Stimulated activated naive CD8-positive, alpha-beta T cell treated with anti-CD3 and anti-CD28 coated beads, Interleukin-15, Interleukin-2, amounts not matched to agents 100 ng/mL and 50 ng/mL, for 24 hours (primary cell): ENCODE results near the gene GPR68.

Source experiments
- H3K27ac Mint-ChIP-seq: one replicate; pipeline ENCODE4 v1.8.0; 2021; ENCODE audit warnings: mild to moderate bottlenecking, mixed read lengths
- H3K27me3 Mint-ChIP-seq: one replicate; pipeline ENCODE4 v1.8.0; 2021; ENCODE audit warnings: mixed read lengths
- H3K36me3 Mint-ChIP-seq: one replicate; pipeline ENCODE4 v1.8.0; 2021; ENCODE audit warnings: low read depth, mixed read lengths
- H3K4me1 Mint-ChIP-seq: one replicate; pipeline ENCODE4 v1.8.0; 2021; ENCODE audit warnings: low read depth, mixed read lengths
- H3K4me3 Mint-ChIP-seq: one replicate; pipeline ENCODE4 v1.8.0; 2021; ENCODE audit warnings: mild to moderate bottlenecking, mixed read lengths
- H3K9me3 Mint-ChIP-seq: one replicate; pipeline ENCODE4 v1.8.0; 2021; ENCODE audit warnings: mixed read lengths

The GPR68 gene

DNA sequence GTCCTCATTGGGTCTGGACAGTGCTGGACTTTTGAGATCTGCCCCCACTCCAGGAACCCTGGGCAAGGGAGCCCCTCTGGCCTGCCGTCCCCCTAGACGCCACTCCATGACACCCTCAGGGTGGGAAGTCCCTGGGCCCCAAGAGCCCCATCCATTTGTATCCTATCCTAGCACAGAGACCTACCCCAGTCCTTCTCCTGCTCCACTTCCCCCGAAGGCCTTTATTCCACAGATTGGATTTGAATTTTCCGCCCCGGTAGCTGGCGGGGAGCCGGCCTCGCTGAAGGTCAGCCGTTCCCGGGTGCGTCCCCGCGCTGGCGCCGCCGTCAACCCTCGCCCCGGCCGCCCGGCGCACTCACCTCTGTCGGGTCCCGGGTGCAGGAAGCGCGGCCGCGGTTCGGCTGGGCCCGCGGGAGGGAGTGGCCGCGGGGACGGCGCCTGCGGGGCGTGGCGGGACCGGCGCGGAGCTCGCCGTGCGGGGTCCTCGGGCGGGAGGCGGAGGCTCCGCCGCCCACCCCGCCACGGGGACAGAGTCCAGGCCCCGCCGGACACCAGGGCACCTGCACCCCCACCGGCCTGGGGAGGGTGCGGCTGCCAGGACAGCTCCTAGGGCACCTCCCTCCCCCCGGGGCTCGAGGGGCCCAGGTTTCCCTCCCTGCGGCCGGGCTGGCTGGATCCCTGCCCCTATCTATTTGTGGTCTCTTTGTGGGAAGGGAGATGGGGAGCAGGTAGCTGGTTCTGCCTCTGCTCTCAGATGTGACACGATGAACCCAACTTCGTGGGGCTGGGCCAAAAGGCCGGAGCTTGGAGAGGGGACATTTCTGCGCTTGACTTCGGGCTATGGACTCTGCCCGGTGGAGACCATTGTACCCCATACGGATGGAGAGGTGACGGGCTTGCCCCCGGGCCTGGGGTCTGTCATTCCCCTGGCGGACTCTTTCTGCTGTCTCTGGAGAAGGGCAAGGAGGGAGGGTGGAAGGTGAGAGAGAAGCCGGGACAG lies 19.9 kb upstream of the GPR68 start:
- H3K4me3 Mint-ChIP-seq: peak overlapping the region; percentile 77
- peaks cover 8% of the 10 kb centered on the region for H3K27me3 Mint-ChIP-seq
- peaks cover 68% of the 10 kb centered on the region for H3K4me1 Mint-ChIP-seq
- no peaks in the 10 kb centered on the region for H3K9me3 Mint-ChIP-seq
- peaks cover 7% of the 10 kb centered on the region for H3K36me3 Mint-ChIP-seq
- peak overlapping the region; percentile 65 for H3K27ac Mint-ChIP-seq

DNA sequence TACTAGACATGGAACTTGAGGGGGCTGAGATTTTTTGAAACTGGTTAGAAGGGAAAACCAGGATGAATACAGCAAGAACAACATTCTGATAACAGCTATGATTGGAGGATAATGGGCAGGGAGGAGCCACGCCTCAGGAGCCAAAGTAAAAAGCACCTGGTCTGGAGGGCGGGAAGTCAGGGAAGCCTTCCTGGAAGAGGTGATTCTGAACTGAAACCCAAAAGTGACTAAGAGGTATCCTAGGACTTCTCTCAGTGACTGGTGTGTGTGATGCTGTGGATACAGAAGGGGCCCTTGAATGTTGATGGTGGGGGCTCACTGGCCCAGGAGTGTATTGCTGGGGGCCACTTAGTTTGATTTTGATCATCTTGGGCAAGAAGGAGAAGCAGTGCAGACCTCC lies 18.8 kb upstream of the GPR68 start:
- H3K4me3 Mint-ChIP-seq: peak overlapping the region; percentile 77
- peaks cover 73% of the 10 kb centered on the region for H3K4me1 Mint-ChIP-seq
- H3K27ac Mint-ChIP-seq: peak overlapping the region; percentile 64
- peaks cover 8% of the 10 kb centered on the region for H3K27me3 Mint-ChIP-seq
- no peaks in the 10 kb centered on the region for H3K9me3 Mint-ChIP-seq
- H3K36me3 Mint-ChIP-seq: peaks cover 6% of the 10 kb centered on the region

DNA sequence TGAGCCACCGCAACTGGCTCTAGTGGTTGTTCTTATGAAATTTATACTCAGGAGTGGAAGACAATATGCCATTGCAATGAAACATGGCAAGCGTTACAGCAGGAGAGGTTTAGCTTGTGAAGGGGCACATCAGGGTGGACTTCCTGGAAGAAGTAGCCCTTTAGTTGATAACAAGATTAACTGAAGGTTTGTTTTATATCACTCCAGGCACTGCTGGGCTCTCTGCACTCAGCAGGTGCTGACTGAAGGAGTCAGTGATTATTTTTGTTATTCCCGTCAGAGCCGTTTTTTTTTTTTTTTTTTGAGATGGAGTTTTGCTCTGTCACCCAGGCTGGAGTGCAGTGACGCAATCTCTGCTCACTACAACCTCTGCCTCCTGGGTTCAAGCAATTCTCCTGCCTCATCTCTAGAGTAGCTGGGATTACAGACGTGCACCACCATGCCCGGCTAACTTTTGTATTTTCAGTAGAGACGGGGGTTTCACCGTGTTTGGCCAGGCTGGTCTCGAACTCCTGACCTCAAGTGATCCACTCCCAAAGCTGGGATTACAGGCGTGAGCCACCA lies 17.6 kb upstream of the GPR68 start:
- H3K9me3 Mint-ChIP-seq: no peaks in the 10 kb centered on the region
- H3K4me3 Mint-ChIP-seq: no peak overlapping the region
- H3K4me1 Mint-ChIP-seq: peaks cover 81% of the 10 kb centered on the region
- H3K27me3 Mint-ChIP-seq: peaks cover 8% of the 10 kb centered on the region
- no peaks in the 10 kb centered on the region for H3K36me3 Mint-ChIP-seq
- H3K27ac Mint-ChIP-seq: peak overlapping the region; percentile 11

- H3K4me1 Mint-ChIP-seq: peaks cover 80% of the 10 kb centered on the region
These were observed 16.6 kb upstream of the GPR68 start for GRCh38 chr14:91261115-91261514.

DNA sequence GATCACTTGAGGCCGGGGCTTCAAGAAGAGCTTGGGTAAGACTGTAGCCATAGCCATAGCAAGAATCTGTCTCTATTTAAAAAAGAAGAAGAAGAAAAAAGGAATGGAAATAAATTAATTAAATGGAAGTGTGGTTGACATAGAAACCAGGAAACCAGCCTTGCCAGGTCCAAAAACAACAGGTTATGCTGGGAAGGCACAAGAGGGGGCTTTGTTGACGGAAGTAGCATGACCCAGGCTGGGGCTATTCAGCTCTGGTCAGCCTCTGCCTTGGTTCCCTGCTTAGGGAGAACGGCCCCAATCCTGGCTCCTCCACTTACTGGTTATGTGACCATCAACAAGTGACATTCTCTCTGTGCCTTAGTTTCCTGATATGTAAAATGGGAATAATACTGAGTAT lies 14.4 kb upstream of the GPR68 start:
- H3K27me3 Mint-ChIP-seq: peaks cover 5% of the 10 kb centered on the region
- H3K4me3 Mint-ChIP-seq: no peak overlapping the region
- H3K4me1 Mint-ChIP-seq: peaks cover 76% of the 10 kb centered on the region
- H3K9me3 Mint-ChIP-seq: no peaks in the 10 kb centered on the region
- H3K36me3 Mint-ChIP-seq: no peaks in the 10 kb centered on the region
- no peak overlapping the region for H3K27ac Mint-ChIP-seq

More at GRCh38 chr14:91261115-91261514, 16.6 kb upstream of the GPR68 start:
- no peaks in the 10 kb centered on the region for H3K36me3 Mint-ChIP-seq
- H3K27ac Mint-ChIP-seq: peak overlapping the region; percentile 7
- peaks cover 8% of the 10 kb centered on the region for H3K27me3 Mint-ChIP-seq
- peak overlapping the region; percentile 11 for H3K4me3 Mint-ChIP-seq
- H3K9me3 Mint-ChIP-seq: no peaks in the 10 kb centered on the region

DNA sequence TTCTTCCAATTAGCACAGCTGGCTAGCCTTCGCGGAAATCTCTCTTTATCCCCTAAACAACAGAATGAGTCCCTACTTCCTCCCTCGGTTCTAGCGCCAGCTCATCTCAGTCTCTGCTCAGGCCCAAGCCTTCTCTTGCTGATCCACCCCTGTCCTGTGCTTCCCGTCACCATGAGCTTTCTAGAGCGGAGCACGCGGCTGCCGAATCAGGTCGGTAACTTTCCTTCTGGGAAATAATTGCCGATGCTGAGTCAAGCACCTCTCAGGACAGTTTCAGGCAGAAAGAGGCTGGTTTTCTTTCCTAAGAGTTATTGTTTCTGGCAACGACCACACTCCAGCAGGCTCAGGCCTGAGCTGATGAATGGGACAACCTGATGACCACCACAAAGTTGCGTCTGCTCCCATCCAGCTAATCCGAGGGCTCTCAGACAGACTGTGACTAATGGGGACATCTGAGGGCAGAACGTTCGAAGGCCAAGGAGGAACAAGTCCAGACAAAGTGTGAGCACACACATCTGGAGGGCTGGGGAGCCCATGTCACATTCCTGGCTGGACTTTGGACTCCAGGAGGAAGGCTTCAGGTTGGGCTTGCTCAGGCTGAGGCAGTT lies 13.6 kb upstream of the GPR68 start:
- H3K27ac Mint-ChIP-seq: peak overlapping the region; percentile 46
- no peaks in the 10 kb centered on the region for H3K27me3 Mint-ChIP-seq
- peaks cover 71% of the 10 kb centered on the region for H3K4me1 Mint-ChIP-seq
- no peaks in the 10 kb centered on the region for H3K36me3 Mint-ChIP-seq
- H3K9me3 Mint-ChIP-seq: no peaks in the 10 kb centered on the region
- no peak overlapping the region for H3K4me3 Mint-ChIP-seq

GRCh38 chr14:91257328-91258010 lies 13.0 kb upstream of the GPR68 start:
- no peaks in the 10 kb centered on the region for H3K27me3 Mint-ChIP-seq
- H3K27ac Mint-ChIP-seq: peak overlapping the region; percentile 46

GRCh38 chr14:91256661-91257060 lies 12.2 kb upstream of the GPR68 start:
- peaks cover 73% of the 10 kb centered on the region for H3K4me1 Mint-ChIP-seq
- no peaks in the 10 kb centered on the region for H3K9me3 Mint-ChIP-seq
- no peaks in the 10 kb centered on the region for H3K27me3 Mint-ChIP-seq
- H3K4me3 Mint-ChIP-seq: no peak overlapping the region
- H3K27ac Mint-ChIP-seq: no peak overlapping the region
- H3K36me3 Mint-ChIP-seq: no peaks in the 10 kb centered on the region

More at GRCh38 chr14:91257328-91258010, 13.0 kb upstream of the GPR68 start:
- no peak overlapping the region for H3K4me3 Mint-ChIP-seq
- H3K4me1 Mint-ChIP-seq: peaks cover 72% of the 10 kb centered on the region
- no peaks in the 10 kb centered on the region for H3K36me3 Mint-ChIP-seq
- no peaks in the 10 kb centered on the region for H3K9me3 Mint-ChIP-seq

GRCh38 chr14:91255026-91255695 lies 10.7 kb upstream of the GPR68 start:
- H3K4me1 Mint-ChIP-seq: peaks cover 74% of the 10 kb centered on the region
- peak overlapping the region; percentile 24 for H3K27ac Mint-ChIP-seq
- H3K9me3 Mint-ChIP-seq: no peaks in the 10 kb centered on the region
- no peaks in the 10 kb centered on the region for H3K27me3 Mint-ChIP-seq
- H3K36me3 Mint-ChIP-seq: peaks cover 6% of the 10 kb centered on the region
- H3K4me3 Mint-ChIP-seq: no peak overlapping the region

DNA sequence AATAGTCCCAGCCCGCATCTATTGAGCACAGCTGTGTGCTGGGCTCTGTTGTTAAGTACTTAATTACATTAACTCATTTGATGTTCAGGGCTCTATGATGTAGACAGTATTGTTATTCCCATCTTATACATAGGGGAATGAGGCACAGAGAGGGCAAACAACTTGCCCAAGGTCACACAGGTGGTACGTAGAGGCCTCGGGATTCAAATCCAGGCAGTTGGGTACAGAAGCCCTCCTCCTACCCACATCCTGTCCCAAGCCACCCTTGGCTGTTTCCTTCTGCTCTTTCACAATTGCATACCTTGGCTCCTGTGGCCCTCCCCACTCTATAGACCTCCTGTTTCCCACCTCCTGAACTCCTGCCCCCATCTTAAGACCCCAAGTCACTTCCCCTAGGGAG lies 10.0 kb upstream of the GPR68 start:
- H3K36me3 Mint-ChIP-seq: peaks cover 6% of the 10 kb centered on the region
- peak overlapping the region; percentile 63 for H3K4me3 Mint-ChIP-seq
- H3K4me1 Mint-ChIP-seq: peaks cover 74% of the 10 kb centered on the region
- peak overlapping the region; percentile 82 for H3K27ac Mint-ChIP-seq
- H3K27me3 Mint-ChIP-seq: no peaks in the 10 kb centered on the region
- H3K9me3 Mint-ChIP-seq: no peaks in the 10 kb centered on the region

DNA sequence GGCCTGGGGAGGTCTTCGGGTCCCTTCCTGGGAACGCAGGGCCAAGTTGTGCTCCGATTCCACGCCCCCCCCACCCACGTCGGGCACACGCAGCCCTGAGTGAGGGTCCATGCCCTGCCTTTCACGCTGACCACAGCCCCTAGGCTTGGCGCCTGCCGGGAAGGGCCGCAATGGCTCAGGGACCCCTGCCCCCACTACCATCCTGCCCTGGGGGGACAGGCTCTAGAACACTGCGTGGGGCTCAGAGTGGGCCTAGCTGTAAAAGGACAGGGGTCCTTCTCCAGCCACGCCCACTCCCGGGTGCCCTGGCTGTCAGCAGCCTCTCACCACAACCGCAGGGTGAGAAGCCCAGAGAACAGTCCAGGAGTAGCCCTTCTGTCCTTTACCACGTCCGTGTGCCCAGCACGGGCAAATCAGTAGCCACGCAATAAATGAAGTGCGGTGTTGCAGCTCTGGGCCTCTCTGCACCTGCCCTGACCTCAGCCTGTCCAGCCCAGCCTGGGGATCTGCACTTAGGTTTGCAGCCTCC lies 9.4 kb upstream of the GPR68 start:
- peaks cover 6% of the 10 kb centered on the region for H3K36me3 Mint-ChIP-seq
- H3K9me3 Mint-ChIP-seq: no peaks in the 10 kb centered on the region
- peak overlapping the region; percentile 82 for H3K27ac Mint-ChIP-seq

GRCh38 chr14:91252871-91253794 lies 8.6 kb upstream of the GPR68 start:
- Mint-ChIP-seq H3K36me3 (peaks cover 6% of the 10 kb centered on the region), H3K9me3 (no peaks in the 10 kb centered on the region), H3K27me3 (no peaks in the 10 kb centered on the region), H3K27ac (no peak overlapping the region), H3K4me1 (peaks cover 78% of the 10 kb centered on the region), H3K4me3 (peak overlapping the region; percentile 59)

More for the DNA sequence above, 9.4 kb upstream of the GPR68 start:
- Mint-ChIP-seq H3K4me3 (peak overlapping the region; percentile 63), H3K27me3 (no peaks in the 10 kb centered on the region), H3K4me1 (peaks cover 77% of the 10 kb centered on the region)

GRCh38 chr14:91250912-91251311 lies 6.4 kb upstream of the GPR68 start:
- Mint-ChIP-seq H3K36me3 (peaks cover 12% of the 10 kb centered on the region), H3K4me3 (no peak overlapping the region), H3K9me3 (peaks cover 4% of the 10 kb centered on the region)

More at GRCh38 chr14:91250912-91251311, 6.4 kb upstream of the GPR68 start:
- Mint-ChIP-seq H3K4me1 (peaks cover 87% of the 10 kb centered on the region), H3K27ac (peak overlapping the region; percentile 84), H3K27me3 (no peaks in the 10 kb centered on the region)
